Measurements from ENCODE around the gene STOM.

The STOM gene

DNA sequence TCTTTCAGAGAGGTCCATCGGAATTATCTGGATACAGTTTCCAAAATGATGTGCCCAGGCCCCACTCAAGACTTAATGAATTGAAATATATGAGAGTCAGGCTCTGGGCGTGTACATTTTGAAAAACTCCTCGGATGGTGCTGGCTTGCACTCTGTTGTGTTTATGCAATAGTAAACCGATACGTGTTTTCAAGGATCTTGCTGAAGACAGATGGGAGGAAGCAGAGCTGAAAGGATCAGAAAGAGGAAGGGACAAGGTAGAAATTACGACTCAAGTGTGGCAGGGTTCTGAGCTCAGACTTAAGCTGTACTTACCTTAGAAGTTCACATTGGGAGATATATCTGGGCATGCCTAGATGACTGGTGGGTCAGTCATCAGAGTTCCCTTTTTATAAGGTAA is 13.7 kb upstream of the STOM start:
- no peaks in the 10 kb centered on the region for H3K27me3 Mint-ChIP-seq

GRCh38 chr9:121380846-121381245 is 10.8 kb upstream of the STOM start:
- peaks cover 15% of the 10 kb centered on the region for H3K36me3 Mint-ChIP-seq

More for the DNA sequence above, 13.7 kb upstream of the STOM start:
- ATAC-seq = no peak
- Mint-ChIP-seq H3K9me3 (no peaks in the 10 kb centered on the region), H3K4me3 (no peak overlapping the region), H3K4me1 (no peaks in the 10 kb centered on the region), H3K36me3 (peaks cover 4% of the 10 kb centered on the region), H3K27ac (no peak overlapping the region)

GRCh38 chr9:121376214-121376830 is 6.3 kb upstream of the STOM start:
- no peak overlapping the region for H3K4me3 Mint-ChIP-seq
- H3K9me3 Mint-ChIP-seq = no peaks in the 10 kb centered on the region
- H3K27ac Mint-ChIP-seq = no peak overlapping the region
- peaks cover 10% of the 10 kb centered on the region for H3K4me1 Mint-ChIP-seq
- ATAC-seq = no peak
- H3K27me3 Mint-ChIP-seq = no peaks in the 10 kb centered on the region
- H3K36me3 Mint-ChIP-seq = peaks cover 15% of the 10 kb centered on the region

More at GRCh38 chr9:121380846-121381245, 10.8 kb upstream of the STOM start:
- no peak for ATAC-seq
- no peak overlapping the region for H3K4me3 Mint-ChIP-seq
- H3K27ac Mint-ChIP-seq = no peak overlapping the region
- H3K27me3 Mint-ChIP-seq = no peaks in the 10 kb centered on the region
- no peaks in the 10 kb centered on the region for H3K9me3 Mint-ChIP-seq
- H3K4me1 Mint-ChIP-seq = no peaks in the 10 kb centered on the region

DNA sequence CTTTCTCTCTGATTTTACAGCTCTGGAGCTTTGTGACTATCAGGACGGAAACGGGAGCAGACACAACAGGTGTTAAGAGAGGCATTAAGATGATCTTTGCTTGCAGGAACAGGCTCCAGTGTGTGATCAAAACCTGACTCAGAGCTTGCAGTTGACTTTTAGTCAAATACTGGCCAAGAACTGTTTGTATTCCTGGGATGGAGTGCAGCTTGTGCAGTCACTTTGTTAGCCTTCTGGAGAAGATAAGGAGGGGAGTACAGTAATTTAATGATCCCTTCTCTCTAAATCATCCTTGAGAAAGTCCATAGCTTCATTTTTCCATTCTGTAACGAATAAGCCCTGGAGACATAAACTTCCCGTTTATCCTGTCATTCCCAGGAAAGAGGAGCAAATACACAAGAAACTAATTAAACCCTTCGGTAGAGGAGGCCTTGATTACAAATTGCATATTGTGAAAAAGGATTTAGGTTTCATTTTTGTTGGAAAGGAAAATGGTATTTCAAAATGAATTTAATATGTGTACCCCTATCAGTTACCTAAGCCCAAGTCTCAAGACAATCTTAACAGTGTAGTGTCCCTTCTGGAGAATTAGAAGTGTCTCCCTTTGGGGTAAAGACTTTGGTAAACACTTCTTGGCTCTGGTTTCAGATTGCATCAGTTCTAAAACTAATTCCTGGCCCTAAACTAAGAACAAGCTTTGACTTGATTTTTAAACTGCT is 3.1 kb upstream of the STOM start:
- H3K9me3 Mint-ChIP-seq = peaks cover 5% of the 10 kb centered on the region
- no peak overlapping the region for H3K4me3 Mint-ChIP-seq
- no peak for ATAC-seq
- peaks cover 28% of the 10 kb centered on the region for H3K4me1 Mint-ChIP-seq
- H3K27ac Mint-ChIP-seq = no peak overlapping the region
- H3K27me3 Mint-ChIP-seq = no peaks in the 10 kb centered on the region
- peaks cover 11% of the 10 kb centered on the region for H3K36me3 Mint-ChIP-seq

DNA sequence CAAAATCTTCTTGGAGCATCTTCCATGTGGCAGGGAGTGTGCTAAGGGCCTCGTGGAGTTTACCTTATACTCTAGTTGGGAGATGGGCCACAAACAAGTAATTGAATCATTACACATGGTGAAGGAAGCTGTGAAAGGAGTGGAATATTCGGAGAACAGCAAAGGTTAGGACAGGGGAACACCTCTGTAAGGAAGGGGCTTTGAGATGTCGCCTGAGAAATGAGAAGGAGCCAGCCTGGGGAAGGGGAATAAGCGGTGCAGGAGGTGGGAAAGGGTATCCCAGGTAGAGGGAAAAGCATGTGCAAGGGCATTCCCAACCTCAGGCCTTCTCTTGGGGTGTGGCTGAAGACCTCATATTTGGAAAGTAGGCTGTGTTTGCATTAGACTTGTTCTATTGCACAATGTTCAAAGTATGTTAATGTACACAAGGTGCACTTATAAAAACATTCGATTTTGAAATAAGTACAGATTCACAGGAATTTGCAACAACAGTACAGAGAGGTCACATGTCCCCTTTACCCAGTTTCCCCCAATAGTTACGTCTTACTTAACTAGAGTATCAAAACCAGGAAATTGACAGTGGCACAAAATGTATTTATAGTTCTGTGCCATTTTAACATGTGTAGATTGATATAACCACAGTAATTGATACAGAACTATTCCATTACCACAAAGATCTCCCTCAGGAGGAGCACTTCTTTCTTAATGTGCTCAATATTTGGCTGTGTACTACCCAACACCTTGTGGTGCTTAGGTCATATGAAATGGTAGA is 2.4 kb upstream of the STOM start:
- ATAC-seq = no peak
- peaks cover 5% of the 10 kb centered on the region for H3K9me3 Mint-ChIP-seq
- peaks cover 28% of the 10 kb centered on the region for H3K4me1 Mint-ChIP-seq
- no peak overlapping the region for H3K4me3 Mint-ChIP-seq
- no peaks in the 10 kb centered on the region for H3K27me3 Mint-ChIP-seq
- peaks cover 6% of the 10 kb centered on the region for H3K36me3 Mint-ChIP-seq
- no peak overlapping the region for H3K27ac Mint-ChIP-seq

GRCh38 chr9:121371495-121372061 is 1.5 kb upstream of the STOM start:
- Mint-ChIP-seq H3K36me3 (peaks cover 6% of the 10 kb centered on the region), H3K4me3 (peak overlapping the region; percentile 67), H3K27me3 (no peaks in the 10 kb centered on the region), H3K4me1 (peaks cover 28% of the 10 kb centered on the region), H3K9me3 (peaks cover 5% of the 10 kb centered on the region), H3K27ac (peak overlapping the region; percentile 92)
- no peak for ATAC-seq

DNA sequence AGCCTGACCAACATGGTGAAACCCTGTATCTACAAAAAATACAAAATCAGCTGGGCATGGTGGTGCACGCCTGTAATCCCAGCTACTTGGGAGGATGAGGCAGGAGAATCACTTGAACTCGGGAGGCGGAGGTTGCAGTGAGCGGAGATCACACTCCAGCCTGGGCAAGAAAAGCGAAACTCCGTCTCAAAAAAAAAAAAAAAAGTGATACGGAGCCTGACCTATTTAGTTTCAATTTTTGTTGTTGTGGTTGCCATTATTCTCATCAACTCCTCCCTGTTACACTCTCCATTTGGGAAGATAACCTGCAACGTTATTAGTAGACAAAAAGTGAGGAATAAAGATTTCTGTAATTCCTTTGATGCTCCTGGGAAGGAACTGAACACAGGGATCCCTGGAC is 1.3 kb downstream of the STOM start:
- peak overlapping the region; percentile 83 for H3K4me3 Mint-ChIP-seq
- peak overlapping the region; percentile 92 for H3K27ac Mint-ChIP-seq
- ATAC-seq = no peak
- no peaks in the 10 kb centered on the region for H3K27me3 Mint-ChIP-seq
- H3K9me3 Mint-ChIP-seq = peaks cover 5% of the 10 kb centered on the region
- peaks cover 28% of the 10 kb centered on the region for H3K4me1 Mint-ChIP-seq
- peaks cover 6% of the 10 kb centered on the region for H3K36me3 Mint-ChIP-seq

DNA sequence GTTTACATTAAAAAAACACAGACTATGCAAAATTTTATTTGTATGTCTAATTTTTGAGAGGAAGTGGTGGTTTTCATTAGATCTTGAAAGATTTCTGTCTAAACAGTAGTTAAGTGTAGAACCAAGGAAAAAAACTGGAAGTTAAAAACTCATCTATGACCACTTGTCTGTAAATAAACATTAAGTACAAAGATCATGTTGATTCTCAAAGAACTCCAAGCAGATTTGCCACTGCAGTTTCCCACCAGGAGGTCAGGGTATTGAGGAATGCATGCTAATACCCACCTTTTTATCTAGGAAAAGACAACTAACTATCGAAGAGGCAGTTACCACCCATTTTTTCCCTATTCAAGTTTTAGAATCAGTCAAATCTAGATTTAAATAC is 1.9 kb downstream of the STOM start:
- Mint-ChIP-seq H3K36me3 (peaks cover 6% of the 10 kb centered on the region), H3K4me3 (peak overlapping the region; percentile 18), H3K9me3 (peaks cover 5% of the 10 kb centered on the region), H3K27ac (no peak overlapping the region), H3K27me3 (no peaks in the 10 kb centered on the region), H3K4me1 (peaks cover 28% of the 10 kb centered on the region)
- ATAC-seq = no peak

DNA sequence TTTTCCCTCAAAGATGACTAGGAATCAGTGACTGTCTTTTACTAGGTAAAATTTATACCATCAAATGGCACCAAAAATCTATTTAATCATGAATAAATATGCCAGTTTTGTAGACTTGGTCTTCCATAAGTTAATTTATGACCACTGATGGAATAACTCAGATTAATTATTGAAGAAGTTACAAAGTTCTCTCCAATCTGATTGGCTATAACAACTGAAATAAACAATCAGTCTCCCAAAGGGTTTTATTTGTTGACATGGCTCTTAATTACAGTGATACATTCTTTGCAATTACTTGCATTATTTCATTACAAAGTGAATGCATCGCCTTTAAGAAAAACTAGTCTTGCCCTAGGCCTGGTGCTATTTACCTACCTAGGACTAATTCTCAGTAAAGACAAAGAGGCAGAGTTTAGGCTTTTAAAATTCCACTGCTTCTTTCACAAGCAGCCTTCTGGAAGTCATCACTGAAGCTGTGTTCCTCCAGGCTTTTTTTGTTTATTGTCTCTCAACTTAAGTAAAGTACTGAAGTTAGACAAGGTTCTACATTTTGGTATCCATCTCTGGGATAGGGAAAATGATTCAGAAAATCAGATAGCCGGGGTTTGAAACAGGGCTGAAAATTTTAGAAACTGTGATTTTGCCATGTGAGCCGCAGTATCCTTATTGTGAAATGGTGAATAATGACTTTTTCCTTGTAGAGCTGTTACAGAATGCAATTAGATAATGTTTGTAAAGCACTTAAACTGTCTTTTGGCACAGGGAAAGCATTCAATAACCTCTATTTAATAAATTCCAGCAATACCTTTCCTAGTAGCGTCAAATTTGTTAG is 2.5 kb downstream of the STOM start:
- ATAC-seq = no peak
- peaks cover 28% of the 10 kb centered on the region for H3K4me1 Mint-ChIP-seq
- H3K36me3 Mint-ChIP-seq = peaks cover 6% of the 10 kb centered on the region
- no peak overlapping the region for H3K27ac Mint-ChIP-seq
- no peak overlapping the region for H3K4me3 Mint-ChIP-seq
- H3K9me3 Mint-ChIP-seq = peaks cover 5% of the 10 kb centered on the region
- H3K27me3 Mint-ChIP-seq = no peaks in the 10 kb centered on the region

DNA sequence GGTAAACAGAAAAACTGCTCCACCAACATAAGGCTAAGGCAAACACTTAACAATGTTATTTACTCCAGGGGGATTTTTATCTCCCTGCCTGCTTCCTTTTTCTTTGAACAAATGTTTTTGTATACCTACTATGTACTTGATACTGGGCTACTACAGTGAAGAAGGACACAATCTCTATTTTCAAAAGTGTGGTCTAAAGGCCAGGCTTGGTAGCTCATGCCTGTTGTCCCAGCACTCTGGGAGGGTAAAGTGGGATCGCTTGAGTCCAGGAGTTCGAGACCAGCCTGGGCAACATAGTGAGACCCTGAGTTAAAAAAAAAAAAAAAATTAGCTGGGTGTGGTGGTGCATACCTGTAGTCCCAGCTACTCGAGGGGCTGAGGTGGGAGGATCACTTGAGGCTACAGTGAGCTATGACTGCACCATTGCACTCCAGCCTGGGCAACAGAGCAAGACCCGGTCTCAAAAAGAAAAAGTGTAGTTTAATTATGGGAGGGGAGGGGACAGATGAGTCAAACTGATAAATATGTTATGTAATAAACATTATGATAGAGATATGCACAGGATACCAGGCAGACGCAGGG is 3.3 kb downstream of the STOM start:
- H3K27ac Mint-ChIP-seq = no peak overlapping the region
- H3K27me3 Mint-ChIP-seq = no peaks in the 10 kb centered on the region
- H3K36me3 Mint-ChIP-seq = peaks cover 6% of the 10 kb centered on the region
- no peak for ATAC-seq
- peaks cover 21% of the 10 kb centered on the region for H3K4me1 Mint-ChIP-seq
- H3K4me3 Mint-ChIP-seq = no peak overlapping the region
- H3K9me3 Mint-ChIP-seq = peaks cover 5% of the 10 kb centered on the region

DNA sequence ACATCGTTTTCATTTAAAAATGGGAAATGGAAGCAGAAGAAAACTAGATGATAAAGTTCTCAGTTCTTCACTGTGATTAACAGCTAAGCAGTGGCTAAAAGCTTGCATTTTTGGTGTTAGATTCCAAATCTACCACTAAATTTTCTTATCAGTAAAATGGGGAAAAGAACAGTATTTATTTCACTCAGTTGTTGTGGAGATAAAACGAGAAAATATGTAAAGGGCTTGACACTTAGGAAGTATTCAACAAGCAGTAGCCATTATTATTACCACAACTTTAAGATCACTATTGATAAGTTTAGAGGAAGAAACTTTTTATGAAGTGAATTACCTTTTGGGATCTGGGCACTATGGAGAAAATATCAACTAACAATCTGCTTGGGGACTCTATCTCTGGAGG is 4.5 kb downstream of the STOM start:
- no peak overlapping the region for H3K27ac Mint-ChIP-seq
- peaks cover 5% of the 10 kb centered on the region for H3K36me3 Mint-ChIP-seq
- H3K27me3 Mint-ChIP-seq = no peaks in the 10 kb centered on the region
- H3K4me1 Mint-ChIP-seq = peaks cover 10% of the 10 kb centered on the region
- no peak for ATAC-seq
- H3K4me3 Mint-ChIP-seq = no peak overlapping the region
- peaks cover 4% of the 10 kb centered on the region for H3K9me3 Mint-ChIP-seq

GRCh38 chr9:121364886-121365285 is 5.2 kb downstream of the STOM start:
- Mint-ChIP-seq H3K4me3 (no peak overlapping the region), H3K36me3 (no peaks in the 10 kb centered on the region), H3K4me1 (peaks cover 4% of the 10 kb centered on the region), H3K27ac (no peak overlapping the region), H3K9me3 (no peaks in the 10 kb centered on the region), H3K27me3 (no peaks in the 10 kb centered on the region)
- no peak for ATAC-seq

GRCh38 chr9:121364077-121364476 is 6.0 kb downstream of the STOM start:
- H3K9me3 Mint-ChIP-seq = no peaks in the 10 kb centered on the region
- H3K36me3 Mint-ChIP-seq = no peaks in the 10 kb centered on the region
- peaks cover 10% of the 10 kb centered on the region for H3K4me1 Mint-ChIP-seq
- H3K4me3 Mint-ChIP-seq = no peak overlapping the region
- no peak overlapping the region for H3K27ac Mint-ChIP-seq
- no peaks in the 10 kb centered on the region for H3K27me3 Mint-ChIP-seq
- no peak for ATAC-seq

GRCh38 chr9:121363622-121363961 is 6.5 kb downstream of the STOM start:
- Mint-ChIP-seq H3K27me3 (no peaks in the 10 kb centered on the region), H3K27ac (no peak overlapping the region), H3K9me3 (no peaks in the 10 kb centered on the region), H3K36me3 (no peaks in the 10 kb centered on the region), H3K4me1 (peaks cover 12% of the 10 kb centered on the region), H3K4me3 (no peak overlapping the region)
- no peak for ATAC-seq

Data from stimulated activated memory B cell treated with anti-CD40 and anti-IgM and Interleukin-4, amounts not matched to agents 10 μg/mL and 1 μg/mL and 100 μg/mL, for 72 hours (primary cell).